Peyer's patch (tissue), 4 donors: ENCODE data around the gene CKAP2L. TPM values are rescaled to one million over a fixed set of nuclear protein-coding genes. Genes with fewer than 3 reads are reported as not detected.

Experiments
- DNase-seq, 3 donors: peaks; one replicate each; pipeline ENCODE4 v3.0.0-alpha.2; 2017 to 2019
- H3K27ac ChIP-seq, 4 donors: fragments of 200-600 bp; sonication (generic); one replicate each; pipeline ENCODE4 v1.5.1; 2016 to 2019
- H3K27me3 ChIP-seq, 2 donors: fragments of 200-600 bp; sonication (generic); one replicate each; pipeline ENCODE4 v1.5.1; 2019
- H3K36me3 ChIP-seq, 3 donors: fragments of 200-600 bp; sonication (generic); one replicate each; pipeline ENCODE4 v1.5.1; 2016 to 2019
- H3K4me1 ChIP-seq, 4 donors: fragments of 200-600 bp; sonication (generic); one replicate each; pipeline ENCODE4 v1.5.1; 2016 to 2019
- H3K4me3 ChIP-seq, 4 donors: fragments of 200-600 bp; sonication (generic); 1 replicate in 3 of 4; 2 replicates in 1 of 4; pipeline ENCODE4 v1.5.1; 2016 to 2019; ENCODE audit warnings: mild to moderate bottlenecking in 1 of 4
- H3K9me3 ChIP-seq, 4 donors: fragments of 200-600 bp; sonication (generic); one replicate each; pipeline ENCODE4 v1.5.1; 2016 to 2019; ENCODE audit warnings: mild to moderate bottlenecking in 1 of 4
- CTCF ChIP-seq, 6 experiments: fragments of 450-650 bp in 4 of 6; fragments of 200-600 bp in 2 of 6; sonication (generic) in 1 of 6; IDR thresholded peaks; one replicate each; pipeline ENCODE4 v1.5.1; 2017 to 2019; ENCODE audit warnings: antibody characterized with exemption in 6 of 6, mild to moderate bottlenecking in 3 of 6, moderate library complexity in 1 of 6
- POLR2A ChIP-seq, 2 donors: fragments of 450-650 bp; IDR thresholded peaks; one replicate each; pipeline ENCODE4 v1.5.1; 2017; ENCODE audit warnings: antibody characterized with exemption in 2 of 2, mild to moderate bottlenecking in 2 of 2, moderate library complexity in 2 of 2
- total RNA-seq, 4 donors: library from RNA; depleted of rRNA; stranded (reverse); fragments of >200 nt; gene quantifications; one replicate each; pipeline ENCODE4 v1.1.0, GENCODE V29; 2016

Gene CKAP2L
- total RNA-seq, 4 donors from 2014 or later: 0.54 to 19.0 (median 1.3) TPM

GRCh38 chr2:112728378-112729175 is 35.8 kb downstream of the CKAP2L start:
- Histone ChIP-seq H3K4me1 (peaks cover 0 to 9% (median 3%) of the 10 kb centered on the region in 4 donors), H3K9me3 (no peaks in the 10 kb centered on the region), H3K27me3 (no peaks in the 10 kb centered on the region), H3K27ac (no peak overlapping the region), H3K36me3 (no peaks in the 10 kb centered on the region), H3K4me3 (no peak overlapping the region)
- TF ChIP-seq POLR2A (IDR thresholded peaks at IDR 0.05) (no peak), CTCF (IDR thresholded peaks at IDR 0.05) (no peak)
- no peak for DNase-seq

DNA sequence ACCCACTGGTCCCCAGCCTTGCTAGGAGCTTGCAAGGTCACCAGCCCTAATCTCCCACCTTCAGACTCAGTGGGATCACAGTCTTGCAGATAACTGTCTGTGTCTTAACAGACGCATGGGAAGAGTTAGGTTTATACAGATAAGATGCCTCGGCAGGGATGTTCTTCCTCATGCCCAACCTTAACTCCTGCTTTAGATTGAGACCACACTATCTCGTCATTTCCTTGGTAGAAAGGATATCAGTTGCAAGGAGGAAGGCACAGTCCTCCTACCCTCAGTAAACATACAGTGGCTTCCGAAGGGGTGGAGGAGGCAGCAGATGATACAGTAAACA is 36.4 kb downstream of the CKAP2L start:
- Histone ChIP-seq H3K9me3 (no peaks in the 10 kb centered on the region), H3K27ac (no peak overlapping the region), H3K36me3 (no peaks in the 10 kb centered on the region), H3K4me1 (peaks cover 0 to 6% (median 2%) of the 10 kb centered on the region in 4 donors), H3K27me3 (no peaks in the 10 kb centered on the region), H3K4me3 (no peak overlapping the region)
- no peak for DNase-seq
- no peak for TF ChIP-seq POLR2A (IDR thresholded peaks at IDR 0.05)
- no peak for TF ChIP-seq CTCF (IDR thresholded peaks at IDR 0.05)

GRCh38 chr2:112727276-112728028 is 37.0 kb downstream of the CKAP2L start:
- Histone ChIP-seq H3K36me3 (no peaks in the 10 kb centered on the region), H3K4me3 (no peak overlapping the region), H3K27me3 (no peaks in the 10 kb centered on the region), H3K4me1 (peaks cover 0 to 6% (median 2%) of the 10 kb centered on the region in 4 donors), H3K9me3 (no peaks in the 10 kb centered on the region), H3K27ac (no peak overlapping the region)
- no peak for DNase-seq
- TF ChIP-seq POLR2A (IDR thresholded peaks at IDR 0.05) (no peak), CTCF (IDR thresholded peaks at IDR 0.05) (no peak)

- peak in 1 of 2 donors; percentile 15 for TF ChIP-seq POLR2A (IDR thresholded peaks at IDR 0.05)
- TF ChIP-seq CTCF (IDR thresholded peaks at IDR 0.05): peak; percentile 89 to 99 (median 98)
- H3K9me3 ChIP-seq: no peaks in the 10 kb centered on the region
- H3K27me3 ChIP-seq: no peaks in the 10 kb centered on the region
- peak; percentile 91 to 97 (median 93) for DNase-seq
- no peaks in the 10 kb centered on the region for H3K36me3 ChIP-seq
- H3K27ac ChIP-seq: no peak overlapping the region
- H3K4me3 ChIP-seq: no peak overlapping the region
- peaks cover 0 to 6% (median 2%) of the 10 kb centered on the region in 4 donors for H3K4me1 ChIP-seq
Measured at GRCh38 chr2:112726487-112727190, 37.8 kb downstream of the CKAP2L start.

DNA sequence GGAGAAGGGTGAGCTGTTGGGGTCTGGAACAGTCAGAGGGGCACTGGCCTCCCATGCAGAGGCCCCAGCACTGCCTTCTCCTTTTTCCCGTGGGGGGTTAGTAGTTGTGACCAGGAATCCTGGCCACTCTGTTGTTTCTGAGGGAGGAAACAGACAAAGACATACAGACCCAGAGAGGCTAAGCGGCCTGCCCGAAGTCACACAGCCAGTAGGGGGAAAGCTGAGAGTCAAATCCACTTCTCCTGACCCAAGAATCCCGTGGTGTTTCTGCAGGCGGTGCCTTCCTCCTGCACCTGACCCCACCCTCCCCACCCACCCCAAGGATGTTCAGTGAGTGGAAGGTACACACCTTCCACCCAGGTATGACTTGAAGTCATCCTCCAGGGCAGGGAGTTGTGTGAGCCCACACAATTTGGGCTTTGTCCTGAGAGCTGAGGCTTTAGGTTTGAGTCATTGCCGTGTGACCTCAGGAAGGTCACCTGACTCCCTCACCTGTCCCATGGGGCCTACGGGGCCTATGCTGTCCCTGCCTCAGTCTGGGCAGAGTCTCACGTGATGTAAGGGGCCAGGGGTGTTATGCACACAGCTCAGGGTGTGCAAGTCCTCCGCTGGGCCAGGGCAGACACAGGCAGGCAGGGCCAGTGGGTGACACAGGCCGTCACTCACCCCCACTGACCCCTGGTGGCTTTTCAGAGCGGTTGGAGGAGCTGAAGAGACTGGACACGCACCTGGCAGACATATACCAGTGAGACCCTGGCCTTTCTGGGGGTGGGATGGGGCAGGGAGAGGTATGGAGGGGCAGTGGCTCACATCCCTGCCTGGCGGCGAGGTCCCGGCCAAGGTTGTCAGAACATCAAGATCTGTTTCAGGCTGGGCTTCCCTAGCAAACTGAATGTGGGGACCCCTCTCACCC is 38.6 kb downstream of the CKAP2L start:
- no peaks in the 10 kb centered on the region for H3K9me3 ChIP-seq
- H3K27me3 ChIP-seq: no peaks in the 10 kb centered on the region
- DNase-seq: peak in 1 of 3 donors; percentile 37
- H3K27ac ChIP-seq: no peak overlapping the region
- no peaks in the 10 kb centered on the region for H3K36me3 ChIP-seq
- TF ChIP-seq CTCF (IDR thresholded peaks at IDR 0.05) (no peak), POLR2A (IDR thresholded peaks at IDR 0.05) (no peak)
- no peak overlapping the region for H3K4me3 ChIP-seq
- H3K4me1 ChIP-seq: peaks cover 0 to 6% (median 2%) of the 10 kb centered on the region in 4 donors
